IMR-90 (cell line): ENCODE results near the gene RAB3A. TPM values are rescaled to one million over a fixed set of nuclear protein-coding genes. Genes with fewer than 3 reads are reported as not detected.

ENCODE experiments used
- ATAC-seq: fragments of 200-7000 bp; cut with Tn5 transposase; 2 replicates; pipeline ENCODE4 v1.9.1; 2020; ENCODE audit warnings: low read depth, mild to moderate bottlenecking, moderate library complexity
- BruUV-seq: library from RNA; stranded (reverse); fragments of 400-500 nt; replicated peaks from 2 replicates; lab custom pipeline; 2021; lab: Mats Ljungman, UMichigan
- CTCF ChIA-PET: fragments of 300-600 bp; formaldehyde crosslinking; extraction: SDS; loops from one replicate; lab custom pipeline; 2021; ENCODE audit warnings: antibody characterized with exemption; lab: Yijun Ruan, JAX
- POLR2A ChIA-PET: fragments of 300-600 bp; sonication (Branson Sonifier 250); formaldehyde crosslinking; loops from one replicate; lab custom pipeline; 2022; ENCODE audit warnings: antibody characterized with exemption; ENCODE audit not compliant: unreplicated experiment; lab: Charles Lee
- DNase-seq: peaks from one replicate; pipeline ENCODE4 v3.0.0; 2013
- H2AFZ ChIP-seq: replicated peaks from 2 replicates; pipeline ENCODE3; 2013; ENCODE audit warnings: low read length, mild to moderate bottlenecking; ENCODE audit not compliant: poor library complexity
- H2AK5ac ChIP-seq: 2 replicates; pipeline ENCODE4 v1.6.1; 2013; ENCODE audit warnings: low read depth, low read length, inconsistent platforms
- H2AK9ac ChIP-seq: replicated peaks from 2 replicates; pipeline ENCODE3; 2013; ENCODE audit warnings: mild to moderate bottlenecking, low read depth, low read length, moderate library complexity; ENCODE audit not compliant: poor library complexity
- H2BK120ac ChIP-seq: 2 replicates; pipeline ENCODE4 v1.6.1; 2013; ENCODE audit warnings: low read depth, low read length, inconsistent platforms
- H2BK15ac ChIP-seq: 3 replicates; pipeline ENCODE4 v1.6.1; 2013; ENCODE audit warnings: low read depth, low read length, inconsistent platforms
- H2BK20ac ChIP-seq: 2 replicates; pipeline ENCODE4 v1.6.1; 2013; ENCODE audit warnings: low read depth, mild to moderate bottlenecking, inconsistent platforms, low read length, moderate library complexity
- H2BK5ac ChIP-seq: 2 replicates; pipeline ENCODE4 v1.6.1; 2013; ENCODE audit warnings: mild to moderate bottlenecking, low read depth, low read length, inconsistent platforms; ENCODE audit not compliant: poor library complexity, severe bottlenecking
- H3K14ac ChIP-seq: replicated peaks from 2 replicates; pipeline ENCODE4 v1.6.1; 2013; ENCODE audit warnings: low read depth, low read length, inconsistent platforms
- H3K18ac ChIP-seq: 2 replicates; pipeline ENCODE4 v1.6.1; 2013; ENCODE audit warnings: low read depth, low read length, control low read depth
- H3K23ac ChIP-seq: 2 replicates; pipeline ENCODE4 v1.6.1; 2013; ENCODE audit warnings: low read depth, low read length, inconsistent platforms
- H3K27ac ChIP-seq: 2 replicates; pipeline ENCODE4 v1.5.1; 2013; ENCODE audit warnings: mild to moderate bottlenecking, control low read depth, low read length; ENCODE audit not compliant: insufficient read depth
- H3K27me3 ChIP-seq: 2 replicates; pipeline ENCODE4 v1.6.1; 2013; ENCODE audit warnings: low read length; ENCODE audit not compliant: control insufficient read depth, insufficient read depth
- H3K36me3 ChIP-seq: 2 replicates; pipeline ENCODE4 v1.6.1; 2013; ENCODE audit warnings: low read length, mixed read lengths; ENCODE audit not compliant: control insufficient read depth, insufficient read depth
- H3K4ac ChIP-seq: 2 replicates; pipeline ENCODE4 v1.6.1; 2013; ENCODE audit warnings: low read depth, low read length, inconsistent platforms
- H3K4me1 ChIP-seq: 2 replicates; pipeline ENCODE4 v1.6.1; 2013; ENCODE audit warnings: low read length, mixed read lengths; ENCODE audit not compliant: control insufficient read depth, insufficient read depth
- H3K4me2 ChIP-seq: 2 replicates; pipeline ENCODE4 v1.6.1; 2013; ENCODE audit warnings: low read depth, mild to moderate bottlenecking, control low read depth, low read length, moderate library complexity
- H3K4me3 ChIP-seq: 2 replicates; pipeline ENCODE4 v1.5.1; 2013; ENCODE audit warnings: low read depth, mild to moderate bottlenecking, control low read depth, low read length, moderate library complexity; ENCODE audit not compliant: insufficient read depth
- H3K56ac ChIP-seq: 2 replicates; pipeline ENCODE4 v1.6.1; 2013; ENCODE audit warnings: low read length, inconsistent platforms; ENCODE audit not compliant: insufficient read depth; ENCODE audit errors: extremely low read depth
- H3K79me1 ChIP-seq, 2 experiments: 2 replicates each; pipeline ENCODE4 v1.6.1; 2013; ENCODE audit warnings: low read length in 2 of 2, inconsistent platforms in 1 of 2, low read depth in 1 of 2
- H3K9ac ChIP-seq: 2 replicates; pipeline ENCODE4 v1.6.1; 2013; ENCODE audit warnings: low read depth, low read length, control low read depth
- H3K9me1 ChIP-seq: 2 replicates; pipeline ENCODE4 v1.6.1; 2013; ENCODE audit warnings: low read length, inconsistent platforms; ENCODE audit not compliant: insufficient read depth
- H3K9me3 ChIP-seq: 2 replicates; pipeline ENCODE4 v1.6.1; 2013; ENCODE audit warnings: low read length; ENCODE audit not compliant: control insufficient read depth, insufficient read depth
- H4K20me1 ChIP-seq: 2 replicates; pipeline ENCODE4 v1.6.1; 2013; ENCODE audit warnings: low read length, inconsistent platforms; ENCODE audit not compliant: insufficient read depth
- H4K5ac ChIP-seq: 2 replicates; pipeline ENCODE4 v1.6.1; 2013; ENCODE audit warnings: mild to moderate bottlenecking, low read depth, low read length, control low read depth
- H4K8ac ChIP-seq, 2 experiments: 2 replicates each; pipeline ENCODE4 v1.6.1; 2013; ENCODE audit warnings: low read depth in 2 of 2, low read length in 2 of 2, control low read depth in 1 of 2, inconsistent platforms in 1 of 2
- H4K91ac ChIP-seq: 2 replicates; pipeline ENCODE4 v1.6.1; 2013; ENCODE audit warnings: low read depth, low read length, inconsistent platforms; ENCODE audit not compliant: insufficient read depth
- CTCF ChIP-seq: conservative IDR thresholded peaks from 2 replicates; pipeline ENCODE4 v1.5.1; 2012; ENCODE audit warnings: mild to moderate bottlenecking, low read depth, low read length, improper control_type of control experiment
- ELK1 ChIP-seq: fragments of 150-350 bp; IDR thresholded peaks from 2 replicates; pipeline ENCODE4 v1.6.1; 2016; ENCODE audit warnings: low read depth, mild to moderate bottlenecking, low read length, moderate library complexity, borderline replicate concordance
- FOS ChIP-seq: fragments of 150-350 bp; IDR thresholded peaks from 2 replicates; pipeline ENCODE4 v1.6.1; 2016; ENCODE audit warnings: low read depth, low read length
- MAFK ChIP-seq: IDR thresholded peaks from 2 replicates; pipeline ENCODE4 v1.6.1; 2012; ENCODE audit warnings: low read depth, low read length, improper control_type of control experiment
- MAZ ChIP-seq: IDR thresholded peaks from 2 replicates; pipeline ENCODE4 v1.6.1; 2012; ENCODE audit warnings: low read depth, mild to moderate bottlenecking, low read length, improper control_type of control experiment, moderate library complexity, borderline replicate concordance
- NFE2L2 ChIP-seq: fragments of 150-350 bp; IDR thresholded peaks from 2 replicates; pipeline ENCODE4 v1.6.1; 2016; ENCODE audit warnings: low read depth, mild to moderate bottlenecking, low read length
- POLR2A ChIP-seq: IDR thresholded peaks from 2 replicates; pipeline ENCODE4 v1.6.1; 2012; ENCODE audit warnings: mild to moderate bottlenecking, low read depth, low read length
- RAD21 ChIP-seq: IDR thresholded peaks from 2 replicates; pipeline ENCODE4 v1.6.1; 2012; ENCODE audit warnings: low read length, improper control_type of control experiment
- RCOR1 ChIP-seq: IDR thresholded peaks from 2 replicates; pipeline ENCODE4 v1.6.1; 2012; ENCODE audit warnings: mild to moderate bottlenecking, low read length, improper control_type of control experiment; ENCODE audit not compliant: insufficient replicate concordance
- RFX5 ChIP-seq: IDR thresholded peaks from 2 replicates; pipeline ENCODE4 v1.8.0; 2012; ENCODE audit warnings: low read depth, mild to moderate bottlenecking, low read length, moderate library complexity
- USF2 ChIP-seq: fragments of 150-350 bp; IDR thresholded peaks from 2 replicates; pipeline ENCODE4 v1.6.1; 2017; ENCODE audit warnings: mild to moderate bottlenecking, antibody characterized with exemption, low read length, low read depth
- WGBS, 2 experiments: methylation state at CpG; one replicate each; pipeline versions ENCODE4 v1.1.5 to v1.1.7; 2013; ENCODE audit warnings: missing lambda C conversion rate in 2 of 2; ENCODE audit not compliant: insufficient read length in 1 of 2; ENCODE audit errors: extremely low coverage in 2 of 2; 5-methylcytosine and 5-hydroxymethylcytosine counted together
- dilution Hi-C: fragments of 300-500 bp; cut with HindIII; formaldehyde crosslinking; loops from one replicate; pipeline ENCODE4 v1.14.3; 2018; ENCODE audit warnings: low sequenced_read_pairs; ENCODE audit not compliant: unreplicated experiment
- in situ Hi-C: fragments of 300-500 bp; cut with MboI; formaldehyde crosslinking; loops from 3 replicates; pipeline ENCODE4 v1.14.3; 2019; ENCODE audit warnings: low sequenced_read_pairs, inconsistent platforms, mixed read lengths
- intact Hi-C: fragments of 100-400 bp; cut with micrococcal nuclease; formaldehyde crosslinking; loops from 2 replicates; pipeline ENCODE4 v1.10.0; 2022
- polyA plus RNA-seq, 3 experiments: library from polyadenylated mRNA; depleted of rRNA; stranded (reverse); fragments of >200 nt; gene quantifications; 2 replicates each; pipeline ENCODE4 v1.2.3, GENCODE V29; 2012; ENCODE audit warnings: low replicate concordance in 1 of 3
- total RNA-seq: library from RNA; depleted of rRNA; stranded (reverse); fragments of >200 nt; gene quantifications from 2 replicates; pipeline ENCODE4 v1.2.3, GENCODE V29; 2012

RAB3A gene
- total and polyA plus RNA-seq, 2 of the 4 experiments (the other 2 are of a cell fraction) = 3.0 to 13.6 TPM

- Histone ChIP-seq H3K4me3 (no peak overlapping the region), H4K5ac (no peak overlapping the region), H3K14ac (no peak overlapping the region), H3K4me2 (peak overlapping the region; percentile 98; the same call in 1 of the 2 replicates), H2BK15ac (no peak overlapping the region), H3K23ac (no peak overlapping the region), H3K4me1 (peaks cover 14% of the 10 kb centered on the region), H3K79me1 (peaks cover 4 to 45% of the 10 kb centered on the region in 2 experiments), H2AK9ac (peak overlapping the region; percentile 48), H3K18ac (no peak overlapping the region), H4K91ac (no peak overlapping the region), H4K20me1 (peaks cover 11% of the 10 kb centered on the region; the same call in 1 of the 2 replicates), H3K27ac (no peak overlapping the region), H2AFZ (peak overlapping the region; percentile 94), H3K27me3 (no peaks in the 10 kb centered on the region), H3K9ac (no peak overlapping the region), H3K56ac (no peak overlapping the region), H2BK20ac (no peak overlapping the region), H3K36me3 (peaks cover 22% of the 10 kb centered on the region), H2BK120ac (no peak overlapping the region), H3K9me3 (no peaks in the 10 kb centered on the region), H3K4ac (no peak overlapping the region), H2BK5ac (no peak overlapping the region), H2AK5ac (peak overlapping the region; percentile 68; the same call in 1 of the 2 replicates), H4K8ac (0 out of 4 replicates have a peak overlapping the region, but pooled peaks of 1 of the 2 experiments have one; percentile 12), H3K9me1 (peaks cover 9% of the 10 kb centered on the region; the same call in 1 of the 2 replicates)
- ATAC-seq (no peak), DNase-seq (no peak)
- intact Hi-C loops = loop anchor here (1.0 to 10.0 kb wide), 3 partner anchors 49 to 212 kb away; partner anchors contain the start of genes LSM4 and SSBP4
- ChIA-PET POLR2A (no interaction called here), CTCF (no interaction called here)
- TF ChIP-seq USF2 = no peak
- TF ChIP-seq RCOR1 = no peak
- TF ChIP-seq POLR2A = no peak
- TF ChIP-seq MAFK = no peak
- no peak for TF ChIP-seq NFE2L2
- TF ChIP-seq ELK1 = no peak
- TF ChIP-seq RFX5 = no peak
- no peak for TF ChIP-seq MAZ
- no peak for TF ChIP-seq RAD21
- no peak for TF ChIP-seq FOS
- TF ChIP-seq CTCF = no peak
- in situ Hi-C loops = no loop called here
- dilution Hi-C loops = no loop called here
- WGBS, 2 experiments = 85% methylated on average over 17 of the region's 24 CpGs; no CpG with 5 or more reads in 1 of the 2 experiments
- BruUV-seq = no TSS peak
Measured at GRCh38 chr19:18202397-18202777, 1.5 kb downstream of the RAB3A start.
